GM12891 (cell line): ENCODE data around the gene LONP1.

ENCODE experiments used
- POLR2A ChIP-seq: IDR thresholded peaks from 2 replicates; pipeline ENCODE4 v1.6.1; 2011; ENCODE audit warnings: low read depth, low read length, control low read depth
- POLR2AphosphoS5 ChIP-seq: IDR thresholded peaks from 2 replicates; pipeline ENCODE4 v1.6.1; 2011; ENCODE audit warnings: low read depth, low read length, control low read depth
- POU2F2 ChIP-seq: IDR thresholded peaks from 2 replicates; pipeline ENCODE4 v1.6.1; 2011; ENCODE audit warnings: low read depth, mild to moderate bottlenecking, control low read depth, low read length, moderate library complexity
- SPI1 ChIP-seq: IDR thresholded peaks from 2 replicates; pipeline ENCODE4 v1.6.1; 2011; ENCODE audit warnings: low read depth, low read length, control low read depth
- TAF1 ChIP-seq: IDR thresholded peaks from 2 replicates; pipeline ENCODE4 v1.6.1; 2011; ENCODE audit warnings: low read depth, low read length, control low read depth

DNA sequence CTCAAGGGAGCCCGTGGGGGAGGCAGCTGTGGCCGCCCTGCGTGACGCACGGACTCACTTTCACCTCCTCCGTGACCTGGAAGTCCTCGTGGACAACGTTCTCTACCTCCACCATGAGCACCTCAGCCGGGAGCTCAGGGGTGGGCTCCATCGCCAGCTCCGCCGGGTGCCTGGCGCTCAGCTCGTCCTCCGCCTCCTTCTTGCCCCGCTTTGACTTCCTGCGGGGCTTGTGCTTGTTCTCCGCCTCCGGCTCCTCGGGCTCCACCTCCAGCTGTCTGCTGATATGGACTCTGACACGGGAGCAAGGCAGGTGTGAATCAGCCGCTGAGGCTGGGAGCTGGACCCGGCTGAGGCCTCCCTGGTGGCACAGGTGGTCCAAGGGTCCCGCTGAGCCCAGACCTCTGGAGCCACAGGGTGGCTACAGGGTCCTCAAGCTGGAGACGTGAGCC, 8.2 kb downstream of the LONP1 start:
- no peak for TF ChIP-seq POLR2A
- TF ChIP-seq POLR2AphosphoS5, result no peak; the same call in 1 of the 2 replicates
- TF ChIP-seq SPI1, result no peak
- no peak for TF ChIP-seq TAF1
- TF ChIP-seq POU2F2, result no peak
